Body of pancreas (tissue), 4 donors: ENCODE data around the gene CCDC30. TPM values are rescaled to one million over a fixed set of nuclear protein-coding genes. Genes with fewer than 3 reads are reported as not detected.

Experiments
- ATAC-seq: fragments of 150-250 bp; one replicate; pipeline ENCODE4 v1.9.1; 2016
- DNase-seq, 4 donors: peaks; one replicate each; pipeline ENCODE4 v3.0.0-alpha.2; 2019
- H3K27ac ChIP-seq, 4 donors: fragments of 200-600 bp; sonication (generic); 1 replicate in 3 of 4; 2 replicates in 1 of 4; pipeline versions ENCODE4 v1.5.1 to v1.6.1; 2016 to 2019; ENCODE audit warnings: mild to moderate bottlenecking in 1 of 4, mixed read lengths in 1 of 4, moderate library complexity in 1 of 4
- H3K27me3 ChIP-seq, 2 donors: fragments of 200-600 bp; sonication (generic); one replicate each; pipeline ENCODE4 v1.6.0; 2016; ENCODE audit warnings: mild to moderate bottlenecking in 1 of 2
- H3K36me3 ChIP-seq, 2 donors: fragments of 200-600 bp; sonication (generic); replicated peaks in 1 of 2; 2 replicates each; pipeline ENCODE4 v1.5.1; 2016; ENCODE audit warnings: low read depth in 2 of 2; ENCODE audit not compliant: insufficient read depth in 1 of 2
- H3K4me1 ChIP-seq: fragments of 200-600 bp; sonication (generic); one replicate; pipeline ENCODE4 v1.6.0; 2016
- H3K4me3 ChIP-seq, 2 donors: fragments of 200-600 bp; sonication (generic); 1 replicate in 1 of 2; 2 replicates in 1 of 2; pipeline ENCODE4 v1.5.1; 2016 to 2019
- H3K9me3 ChIP-seq, 3 donors: fragments of 200-600 bp; sonication (generic); 1 replicate in 2 of 3; 2 replicates in 1 of 3; pipeline ENCODE4 v1.5.1; 2016
- CTCF ChIP-seq, 7 experiments: fragments of 450-650 bp in 4 of 7; fragments of 200-600 bp in 3 of 7; sonication (generic) in 3 of 7; IDR thresholded peaks; one replicate each; pipeline ENCODE4 v1.5.1; 2016 to 2019; ENCODE audit warnings: antibody characterized with exemption in 7 of 7
- POLR2A ChIP-seq, 3 donors: fragments of 450-650 bp; IDR thresholded peaks; one replicate each; pipeline ENCODE4 v1.6.1; 2016; ENCODE audit warnings: antibody characterized with exemption in 3 of 3, mild to moderate bottlenecking in 2 of 3
- WGBS, 2 donors: methylation state at CpG; one replicate each; pipeline ENCODE4 v1.1.5; 2017; 5-methylcytosine and 5-hydroxymethylcytosine counted together
- intact Hi-C: fragments of 100-400 bp; cut with DNase I; formaldehyde crosslinking; loops from one replicate; pipeline ENCODE4 v1.15.1; 2023
- small RNA-seq: library from RNA; depleted of rRNA; stranded (forward); fragments of <200 nt; gene quantifications from one replicate; pipeline ENCODE3, GENCODE V24; 2016
- total RNA-seq, 2 donors: library from RNA; depleted of rRNA; stranded (reverse); fragments of >200 nt; gene quantifications; one replicate each; pipeline ENCODE4 v1.1.0, GENCODE V29; 2016

The CCDC30 gene
- total RNA-seq, 2 donors from 2014 or later, result 2.3 to 8.9 TPM

GRCh38 chr1:42703888-42704464 lies 240.9 kb downstream of the CCDC30 start:
- no peak overlapping the region for H3K27ac ChIP-seq
- no peak for TF ChIP-seq CTCF (IDR thresholded peaks at IDR 0.05)
- no peak for TF ChIP-seq POLR2A (IDR thresholded peaks at IDR 0.05)
- H3K9me3 ChIP-seq, result no peaks in the 10 kb centered on the region
- no peaks in the 10 kb centered on the region for H3K4me1 ChIP-seq
- ATAC-seq (no peak), DNase-seq (no peak)
- no peaks in the 10 kb centered on the region for H3K27me3 ChIP-seq
- no peak overlapping the region for H3K4me3 ChIP-seq
- intact Hi-C loops, result no loop called here
- H3K36me3 ChIP-seq, result peaks cover 8 to 29% of the 10 kb centered on the region in 2 donors
- 87 to 90% methylated on average over 7 of the region's 7 CpGs for WGBS, 2 donors

Small RNA genes within 50 kb of the gene (small RNA-seq; reads per million reads assigned to genes)
- gene RNU6-536P (not detected), gene TMSB4XP1 (not detected)

Other genes with a start within 250 kb of the CCDC30 start
- 10 to 100 TPM; 25.2 to 50.4 TPM for gene FOXJ3, start 128.1 kb upstream of the CCDC30 start, total RNA-seq
- 1 to 10 TPM in 1 of 2 donors, under 1 TPM in 1; 0.99 to 1.6 TPM for gene RIMKLA, start 82.5 kb upstream of the CCDC30 start, total RNA-seq
- gene ZMYND12, start 7.3 kb upstream of the CCDC30 start, total RNA-seq, result 1 to 10 TPM; 1.0 to 1.3 TPM
- gene PPCS, start 6.7 kb upstream of the CCDC30 start, total RNA-seq, result 10 to 100 TPM; 25.9 to 27.4 TPM
- gene PPIH, start 195.1 kb downstream of the CCDC30 start, total RNA-seq, result 1 to 10 TPM; 4.6 to 7.8 TPM
- 100 to 1,000 TPM; 131 to 170 TPM for gene YBX1, start 219.1 kb downstream of the CCDC30 start, total RNA-seq